HTR-8/SVneo (cell line): Measurements from ENCODE around the gene DENND1A.

Experiments
- DNase-seq: peaks from one replicate; pipeline ENCODE4 v3.0.0; 2011; ENCODE audit warnings: low spot score, mixed read lengths; ENCODE audit not compliant: insufficient read length
- FAIRE-seq: peaks from 2 replicates; lab custom pipeline; 2011; peaks lifted over from hg19 to GRCh38; lab: Jason Lieb, UNC

Gene DENND1A

GRCh38 chr9:123358181-123358905 lies 571.6 kb downstream of the DENND1A start:
- DNase-seq (no peak), FAIRE-seq (no peak)

GRCh38 chr9:123357743-123358059 lies 572.2 kb downstream of the DENND1A start:
- FAIRE-seq (no peak), DNase-seq (no peak)

GRCh38 chr9:123356851-123357742 lies 572.8 kb downstream of the DENND1A start:
- DNase-seq: no peak

GRCh38 chr9:123355761-123356431 lies 574.0 kb downstream of the DENND1A start, which contains the start of gene CRB2:
Gene CRB2 (plus strand): TSS chr9:123356197. CDS start chr9:123356261, 64 bp downstream.
- FAIRE-seq: no peak
- no peak for DNase-seq

More at GRCh38 chr9:123356851-123357742, 572.8 kb downstream of the DENND1A start:
- no peak for FAIRE-seq

GRCh38 chr9:123354806-123355508 lies 575.0 kb downstream of the DENND1A start:
- DNase-seq: no peak
- FAIRE-seq: no peak

GRCh38 chr9:123353984-123354591 lies 575.8 kb downstream of the DENND1A start:
- FAIRE-seq: no peak

GRCh38 chr9:123353041-123353440 lies 576.9 kb downstream of the DENND1A start:
- FAIRE-seq (no peak), DNase-seq (no peak)

More at GRCh38 chr9:123353984-123354591, 575.8 kb downstream of the DENND1A start:
- DNase-seq: peak; percentile 69

- FAIRE-seq (no peak), DNase-seq (no peak)
Observed at GRCh38 chr9:123350590-123351310, 579.2 kb downstream of the DENND1A start.

- DNase-seq (peak; percentile 65), FAIRE-seq (no peak)
Observed at GRCh38 chr9:123349691-123350480, 580.0 kb downstream of the DENND1A start.

GRCh38 chr9:123349033-123349432 lies 580.9 kb downstream of the DENND1A start:
- no peak for FAIRE-seq
- DNase-seq: no peak

- no peak for DNase-seq
Observed at GRCh38 chr9:123348317-123348992, 581.5 kb downstream of the DENND1A start.

GRCh38 chr9:123347289-123348060 lies 582.5 kb downstream of the DENND1A start:
- DNase-seq (no peak), FAIRE-seq (peak; percentile 75)

More at GRCh38 chr9:123348317-123348992, 581.5 kb downstream of the DENND1A start:
- no peak for FAIRE-seq

- DNase-seq (no peak), FAIRE-seq (no peak)
Observed at GRCh38 chr9:123346826-123347225, 583.1 kb downstream of the DENND1A start.

GRCh38 chr9:123346026-123346425 lies 583.9 kb downstream of the DENND1A start:
- FAIRE-seq (no peak), DNase-seq (no peak)

- FAIRE-seq: no peak
- DNase-seq: no peak
Observed at GRCh38 chr9:123345567-123345955, 584.4 kb downstream of the DENND1A start.

- no peak for FAIRE-seq
- no peak for DNase-seq
Observed at GRCh38 chr9:123344192-123344949, 585.6 kb downstream of the DENND1A start.
